K562 (cell line): Measurements from ENCODE around the gene ABHD16A. TPM values are rescaled to one million over a fixed set of nuclear protein-coding genes. Genes with fewer than 3 reads are reported as not detected.

Experiments
- CHD2 ChIP-seq: IDR thresholded peaks from 2 replicates; pipeline ENCODE4 v1.6.1; 2011; ENCODE audit warnings: low read depth, low read length
- HIVEP1 ChIP-seq: fragments of 250-450 bp; sonication (Bioruptor Pico); IDR thresholded peaks from 2 replicates; pipeline ENCODE4 v1.4.0; 2020; ENCODE audit warnings: mild to moderate bottlenecking
- IRF9 ChIP-seq: fragments of 450-650 bp; IDR thresholded peaks from 2 replicates; pipeline ENCODE4 v1.6.1; 2016; ENCODE audit warnings: missing biosample characterization, missing genetic modification characterization
- KDM1A ChIP-seq, 2 experiments: fragments of 450-650 bp; IDR thresholded peaks; 2 replicates each; pipeline ENCODE4 v1.6.1; 2016; ENCODE audit warnings: mild to moderate bottlenecking in 2 of 2
- KDM5B ChIP-seq: fragments of 200-600 bp; sonication (generic); IDR thresholded peaks from 2 replicates; pipeline ENCODE4 v1.6.1; 2012; ENCODE audit warnings: low read depth, mild to moderate bottlenecking, moderate library complexity, low read length, control low read depth, inconsistent platforms; ENCODE audit not compliant: insufficient replicate concordance
- MCM7 ChIP-seq, 2 experiments: fragments of 450-650 bp; IDR thresholded peaks; 2 replicates each; pipeline ENCODE4 v1.6.1; 2016 to 2018
- MXI1 ChIP-seq: IDR thresholded peaks from 2 replicates; pipeline ENCODE4 v1.6.1; 2011; ENCODE audit warnings: low read depth, mild to moderate bottlenecking, improper control_type of control experiment, low read length
- MYBL2 ChIP-seq, 2 experiments: fragments of 450-650 bp in 1 of 2; sonication (generic) in 1 of 2; formaldehyde crosslinking in 1 of 2; IDR thresholded peaks; 2 replicates each; pipeline versions ENCODE4 v1.6.1 to v1.8.1; 2017 to 2022; ENCODE audit warnings: borderline replicate concordance in 1 of 2, inconsistent platforms in 1 of 2, low read depth in 1 of 2, mild to moderate bottlenecking in 1 of 2, missing genetic modification reagents in 1 of 2, moderate library complexity in 1 of 2
- NR3C1 ChIP-seq: sonication (generic); formaldehyde crosslinking; IDR thresholded peaks from 2 replicates; pipeline ENCODE4 v1.8.1; 2022; ENCODE audit warnings: missing genetic modification reagents
- PHTF2 ChIP-seq: fragments of 250-450 bp; sonication (Bioruptor Pico); IDR thresholded peaks from 2 replicates; pipeline ENCODE4 v1.5.0; 2021; ENCODE audit warnings: mild to moderate bottlenecking
- PURB ChIP-seq: sonication (generic); formaldehyde crosslinking; IDR thresholded peaks from 2 replicates; pipeline ENCODE4 v1.9.0; 2021; ENCODE audit warnings: low read depth, mild to moderate bottlenecking, missing genetic modification reagents
- SMAD4 ChIP-seq: fragments of 250-450 bp; sonication (Bioruptor Pico); conservative IDR thresholded peaks from 2 replicates; pipeline ENCODE4 v1.8.0; 2021; ENCODE audit warnings: inconsistent platforms, mild to moderate bottlenecking, moderate library complexity
- STAT5A ChIP-seq: IDR thresholded peaks from 2 replicates; pipeline ENCODE4 v1.6.1; 2012; ENCODE audit warnings: low read length, inconsistent platforms, borderline replicate concordance
- ZNF75A ChIP-seq: fragments of 450-650 bp; formaldehyde crosslinking; IDR thresholded peaks from 2 replicates; pipeline ENCODE4 v1.4.0; 2020; ENCODE audit warnings: mild to moderate bottlenecking
- polyA plus RNA-seq, 8 experiments: library from polyadenylated mRNA; depleted of rRNA in 4 of 8; stranded (reverse) in 5 of 8; unstranded in 3 of 8; fragments of >200 nt; fragmentation: Nextera tagmentation in 2 of 8; fragmentation: Illumina TruSeq in 1 of 8; extraction: Ambion mirVana in 2 of 8; extraction: Trizol in 1 of 8; gene quantifications; 2 replicates each; pipeline versions ENCODE4 v1.2.1 to v1.2.3, GENCODE V29; 2011 to 2014; ENCODE audit warnings: inconsistent platforms in 1 of 8, missing spikeins in 1 of 8
- total RNA-seq, 7 experiments: library from RNA; depleted of rRNA in 6 of 7; stranded (reverse); fragments of >200 nt in 6 of 7; fragmentation: Illumina TruSeq in 2 of 7; extraction: Trizol in 2 of 7; gene quantifications; 2 replicates each; pipeline versions ENCODE4 v1.2.1 to v1.2.3, GENCODE V29; 2011 to 2021; ENCODE audit warnings: low replicate concordance in 1 of 7
- TF ChIP-seq, protein P1 (sequence below): fragments of 450-650 bp; formaldehyde crosslinking; IDR thresholded peaks from 2 replicates; pipeline ENCODE4 v1.4.0; 2020; ENCODE audit warnings: mild to moderate bottlenecking, moderate library complexity
- TF ChIP-seq, protein P2 (sequence below), 2 experiments: fragments of 450-650 bp; IDR thresholded peaks; 2 replicates each; pipeline ENCODE4 v1.6.1; 2018; ENCODE audit warnings: mild to moderate bottlenecking in 2 of 2, low read depth in 1 of 2; ENCODE audit not compliant: partially characterized antibody in 2 of 2
- TF ChIP-seq, protein P3 (sequence below): sonication (generic); formaldehyde crosslinking; IDR thresholded peaks from 2 replicates; pipeline ENCODE4 v1.8.0; 2023; ENCODE audit warnings: mild to moderate bottlenecking, missing genetic modification reagents

ABHD16A gene
- total and polyA plus RNA-seq, 9 of the 15 experiments (the other 6 are each of a cell fraction or from before 2014, with no cell fraction given), result 25.8 to 120 (median 81.6) TPM

- no peak; the same call in none of the 2 replicates for TF ChIP-seq SMAD4
- no peak for TF ChIP-seq PHTF2
- no peak for TF ChIP-seq IRF9 (tag)
- no peak for TF ChIP-seq KDM5B
- no peak for TF ChIP-seq CHD2
- no peak for TF ChIP-seq PURB
- TF ChIP-seq MCM7 (IDR thresholded peaks at IDR 0.05), result no peak
- no peak for TF ChIP-seq STAT5A
- TF ChIP-seq NR3C1 (CRISPR knock-in tag), result no peak
- no peak for TF ChIP-seq KDM1A (IDR thresholded peaks at IDR 0.05)
- TF ChIP-seq MYBL2 (IDR thresholded peaks at IDR 0.05; ENCODE audit: low read depth), result no peak
- TF ChIP-seq MYBL2 (CRISPR knock-in tag; IDR thresholded peaks at IDR 0.05; ENCODE audit: borderline replicate concordance), result no peak
- TF ChIP-seq, protein P1, sequence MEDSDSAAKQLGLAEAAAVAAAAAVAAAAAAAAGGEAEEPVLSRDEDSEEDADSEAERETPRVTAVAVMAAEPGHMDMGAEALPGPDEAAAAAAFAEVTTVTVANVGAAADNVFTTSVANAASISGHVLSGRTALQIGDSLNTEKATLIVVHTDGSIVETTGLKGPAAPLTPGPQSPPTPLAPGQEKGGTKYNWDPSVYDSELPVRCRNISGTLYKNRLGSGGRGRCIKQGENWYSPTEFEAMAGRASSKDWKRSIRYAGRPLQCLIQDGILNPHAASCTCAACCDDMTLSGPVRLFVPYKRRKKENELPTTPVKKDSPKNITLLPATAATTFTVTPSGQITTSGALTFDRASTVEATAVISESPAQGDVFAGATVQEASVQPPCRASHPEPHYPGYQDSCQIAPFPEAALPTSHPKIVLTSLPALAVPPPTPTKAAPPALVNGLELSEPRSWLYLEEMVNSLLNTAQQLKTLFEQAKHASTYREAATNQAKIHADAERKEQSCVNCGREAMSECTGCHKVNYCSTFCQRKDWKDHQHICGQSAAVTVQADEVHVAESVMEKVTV (CRISPR knock-in tag), result no peak
- TF ChIP-seq, protein P2, sequence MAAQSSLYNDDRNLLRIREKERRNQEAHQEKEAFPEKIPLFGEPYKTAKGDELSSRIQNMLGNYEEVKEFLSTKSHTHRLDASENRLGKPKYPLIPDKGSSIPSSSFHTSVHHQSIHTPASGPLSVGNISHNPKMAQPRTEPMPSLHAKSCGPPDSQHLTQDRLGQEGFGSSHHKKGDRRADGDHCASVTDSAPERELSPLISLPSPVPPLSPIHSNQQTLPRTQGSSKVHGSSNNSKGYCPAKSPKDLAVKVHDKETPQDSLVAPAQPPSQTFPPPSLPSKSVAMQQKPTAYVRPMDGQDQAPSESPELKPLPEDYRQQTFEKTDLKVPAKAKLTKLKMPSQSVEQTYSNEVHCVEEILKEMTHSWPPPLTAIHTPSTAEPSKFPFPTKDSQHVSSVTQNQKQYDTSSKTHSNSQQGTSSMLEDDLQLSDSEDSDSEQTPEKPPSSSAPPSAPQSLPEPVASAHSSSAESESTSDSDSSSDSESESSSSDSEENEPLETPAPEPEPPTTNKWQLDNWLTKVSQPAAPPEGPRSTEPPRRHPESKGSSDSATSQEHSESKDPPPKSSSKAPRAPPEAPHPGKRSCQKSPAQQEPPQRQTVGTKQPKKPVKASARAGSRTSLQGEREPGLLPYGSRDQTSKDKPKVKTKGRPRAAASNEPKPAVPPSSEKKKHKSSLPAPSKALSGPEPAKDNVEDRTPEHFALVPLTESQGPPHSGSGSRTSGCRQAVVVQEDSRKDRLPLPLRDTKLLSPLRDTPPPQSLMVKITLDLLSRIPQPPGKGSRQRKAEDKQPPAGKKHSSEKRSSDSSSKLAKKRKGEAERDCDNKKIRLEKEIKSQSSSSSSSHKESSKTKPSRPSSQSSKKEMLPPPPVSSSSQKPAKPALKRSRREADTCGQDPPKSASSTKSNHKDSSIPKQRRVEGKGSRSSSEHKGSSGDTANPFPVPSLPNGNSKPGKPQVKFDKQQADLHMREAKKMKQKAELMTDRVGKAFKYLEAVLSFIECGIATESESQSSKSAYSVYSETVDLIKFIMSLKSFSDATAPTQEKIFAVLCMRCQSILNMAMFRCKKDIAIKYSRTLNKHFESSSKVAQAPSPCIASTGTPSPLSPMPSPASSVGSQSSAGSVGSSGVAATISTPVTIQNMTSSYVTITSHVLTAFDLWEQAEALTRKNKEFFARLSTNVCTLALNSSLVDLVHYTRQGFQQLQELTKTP (IDR thresholded peaks at IDR 0.05; ENCODE audit: low read depth in 1 of 2, partially characterized antibody in 2 of 2), result peak in 1 of 2 experiments; percentile 78
- no peak for TF ChIP-seq MXI1
- TF ChIP-seq HIVEP1 (CRISPR knock-in tag), result no peak; the same call in 1 of the 2 replicates
- TF ChIP-seq, protein P3, sequence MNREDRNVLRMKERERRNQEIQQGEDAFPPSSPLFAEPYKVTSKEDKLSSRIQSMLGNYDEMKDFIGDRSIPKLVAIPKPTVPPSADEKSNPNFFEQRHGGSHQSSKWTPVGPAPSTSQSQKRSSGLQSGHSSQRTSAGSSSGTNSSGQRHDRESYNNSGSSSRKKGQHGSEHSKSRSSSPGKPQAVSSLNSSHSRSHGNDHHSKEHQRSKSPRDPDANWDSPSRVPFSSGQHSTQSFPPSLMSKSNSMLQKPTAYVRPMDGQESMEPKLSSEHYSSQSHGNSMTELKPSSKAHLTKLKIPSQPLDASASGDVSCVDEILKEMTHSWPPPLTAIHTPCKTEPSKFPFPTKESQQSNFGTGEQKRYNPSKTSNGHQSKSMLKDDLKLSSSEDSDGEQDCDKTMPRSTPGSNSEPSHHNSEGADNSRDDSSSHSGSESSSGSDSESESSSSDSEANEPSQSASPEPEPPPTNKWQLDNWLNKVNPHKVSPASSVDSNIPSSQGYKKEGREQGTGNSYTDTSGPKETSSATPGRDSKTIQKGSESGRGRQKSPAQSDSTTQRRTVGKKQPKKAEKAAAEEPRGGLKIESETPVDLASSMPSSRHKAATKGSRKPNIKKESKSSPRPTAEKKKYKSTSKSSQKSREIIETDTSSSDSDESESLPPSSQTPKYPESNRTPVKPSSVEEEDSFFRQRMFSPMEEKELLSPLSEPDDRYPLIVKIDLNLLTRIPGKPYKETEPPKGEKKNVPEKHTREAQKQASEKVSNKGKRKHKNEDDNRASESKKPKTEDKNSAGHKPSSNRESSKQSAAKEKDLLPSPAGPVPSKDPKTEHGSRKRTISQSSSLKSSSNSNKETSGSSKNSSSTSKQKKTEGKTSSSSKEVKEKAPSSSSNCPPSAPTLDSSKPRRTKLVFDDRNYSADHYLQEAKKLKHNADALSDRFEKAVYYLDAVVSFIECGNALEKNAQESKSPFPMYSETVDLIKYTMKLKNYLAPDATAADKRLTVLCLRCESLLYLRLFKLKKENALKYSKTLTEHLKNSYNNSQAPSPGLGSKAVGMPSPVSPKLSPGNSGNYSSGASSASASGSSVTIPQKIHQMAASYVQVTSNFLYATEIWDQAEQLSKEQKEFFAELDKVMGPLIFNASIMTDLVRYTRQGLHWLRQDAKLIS (CRISPR knock-in tag), result no peak
- TF ChIP-seq ZNF75A (CRISPR knock-in tag), result no peak
Observed at GRCh38 chr6:31663961-31664789, 38.9 kb downstream of the ABHD16A start (continued).
